Activated naive CD4-positive, alpha-beta T cell treated with anti-CD3 and anti-CD28 coated beads for 36 hours (primary cell): ENCODE measurements around the gene GRM7. TPM values are rescaled to one million over a fixed set of nuclear protein-coding genes. Genes with fewer than 3 reads are reported as not detected.
"Not testable (repeated sequence)": the region's sequence is repeated elsewhere in the genome, so short reads cannot be mapped to it uniquely, and the experiment has no call there.

Experiments used
- CTCF ChIA-PET: fragments of 350-600 bp; sonication (Branson Sonifier 250); formaldehyde crosslinking; loops from one replicate; lab custom pipeline; 2021; ENCODE audit warnings: antibody characterized with exemption; lab: Charles Lee
- DNase-seq: peaks from one replicate; pipeline ENCODE4 v3.0.0-alpha.2; 2020
- H3K27ac Mint-ChIP-seq: one replicate; pipeline ENCODE4 v1.8.0; 2021; ENCODE audit warnings: mild to moderate bottlenecking, mixed read lengths
- H3K27me3 Mint-ChIP-seq: one replicate; pipeline ENCODE4 v1.8.0; 2021; ENCODE audit warnings: low read depth, mixed read lengths
- H3K36me3 Mint-ChIP-seq: one replicate; pipeline ENCODE4 v1.8.0; 2021; ENCODE audit warnings: low read depth, mixed read lengths
- H3K4me1 Mint-ChIP-seq: one replicate; pipeline ENCODE4 v1.8.0; 2021; ENCODE audit warnings: low read depth, mixed read lengths
- H3K4me3 Mint-ChIP-seq: one replicate; pipeline ENCODE4 v1.8.0; 2021; ENCODE audit warnings: mild to moderate bottlenecking, moderate library complexity, mixed read lengths
- H3K9me3 Mint-ChIP-seq: one replicate; pipeline ENCODE4 v1.8.0; 2021; ENCODE audit warnings: mixed read lengths
- intact Hi-C: fragments of 100-400 bp; cut with micrococcal nuclease; formaldehyde crosslinking; loops from one replicate; pipeline ENCODE4 v1.15.1; 2023
- total RNA-seq, 2 experiments: library from RNA; stranded (reverse); gene quantifications; one replicate each; pipeline ENCODE4 v1.2.3, GENCODE V29; 2021

The GRM7 gene
- total RNA-seq, 2 experiments from 2014 or later: not detected

GRCh38 chr3:6878731-6879130 is 17.8 kb downstream of the GRM7 start:
- Mint-ChIP-seq H3K27ac (no peak overlapping the region), H3K27me3 (no peaks in the 10 kb centered on the region), H3K36me3 (no peaks in the 10 kb centered on the region), H3K4me1 (no peaks in the 10 kb centered on the region), H3K9me3 (no peaks in the 10 kb centered on the region), H3K4me3 (no peak overlapping the region)
- CTCF ChIA-PET: no interaction called here
- intact Hi-C loops: no loop called here
- no peak for DNase-seq

GRCh38 chr3:6912240-6912639 is 51.3 kb downstream of the GRM7 start:
- CTCF ChIA-PET: no interaction called here
- no peaks in the 10 kb centered on the region for H3K36me3 Mint-ChIP-seq
- intact Hi-C loops: no loop called here
- H3K4me3 Mint-ChIP-seq: no peak overlapping the region
- no peaks in the 10 kb centered on the region for H3K9me3 Mint-ChIP-seq
- H3K4me1 Mint-ChIP-seq: no peaks in the 10 kb centered on the region
- H3K27me3 Mint-ChIP-seq: no peaks in the 10 kb centered on the region
- DNase-seq: no peak
- no peak overlapping the region for H3K27ac Mint-ChIP-seq

- CTCF ChIA-PET: no interaction called here
- DNase-seq: no peak
- no peaks in the 10 kb centered on the region for H3K27me3 Mint-ChIP-seq
- intact Hi-C loops: no loop called here
- no peak overlapping the region for H3K4me3 Mint-ChIP-seq
- no peak overlapping the region for H3K27ac Mint-ChIP-seq
- no peaks in the 10 kb centered on the region for H3K36me3 Mint-ChIP-seq
- no peaks in the 10 kb centered on the region for H3K9me3 Mint-ChIP-seq
- no peaks in the 10 kb centered on the region for H3K4me1 Mint-ChIP-seq
Observed at GRCh38 chr3:6915898-6916297, 55.0 kb downstream of the GRM7 start.

- CTCF ChIA-PET: no interaction called here
- no peak overlapping the region for H3K4me3 Mint-ChIP-seq
- DNase-seq: no peak
- no peaks in the 10 kb centered on the region for H3K4me1 Mint-ChIP-seq
- intact Hi-C loops: no loop called here
- H3K9me3 Mint-ChIP-seq: no peaks in the 10 kb centered on the region
- no peaks in the 10 kb centered on the region for H3K36me3 Mint-ChIP-seq
- H3K27me3 Mint-ChIP-seq: no peaks in the 10 kb centered on the region
- no peak overlapping the region for H3K27ac Mint-ChIP-seq
Observed at GRCh38 chr3:6921066-6921465, 60.2 kb downstream of the GRM7 start.

GRCh38 chr3:6921876-6922275 is 61.0 kb downstream of the GRM7 start:
- CTCF ChIA-PET: no interaction called here
- Mint-ChIP-seq H3K27me3 (no peaks in the 10 kb centered on the region), H3K4me3 (no peak overlapping the region), H3K4me1 (no peaks in the 10 kb centered on the region), H3K27ac (no peak overlapping the region), H3K36me3 (no peaks in the 10 kb centered on the region), H3K9me3 (no peaks in the 10 kb centered on the region)
- intact Hi-C loops: no loop called here
- no peak for DNase-seq

GRCh38 chr3:6928064-6928463 is 67.1 kb downstream of the GRM7 start:
- Mint-ChIP-seq H3K27ac (no peak overlapping the region), H3K27me3 (no peaks in the 10 kb centered on the region), H3K4me1 (no peaks in the 10 kb centered on the region), H3K4me3 (no peak overlapping the region), H3K36me3 (no peaks in the 10 kb centered on the region), H3K9me3 (no peaks in the 10 kb centered on the region)
- intact Hi-C loops: no loop called here
- CTCF ChIA-PET: no interaction called here
- no peak for DNase-seq

- no peak for DNase-seq
- H3K4me3 Mint-ChIP-seq: no peak overlapping the region
- no peaks in the 10 kb centered on the region for H3K36me3 Mint-ChIP-seq
- H3K9me3 Mint-ChIP-seq: peaks cover 4% of the 10 kb centered on the region
- CTCF ChIA-PET: no interaction called here
- no peak overlapping the region for H3K27ac Mint-ChIP-seq
- H3K27me3 Mint-ChIP-seq: no peaks in the 10 kb centered on the region
- no peaks in the 10 kb centered on the region for H3K4me1 Mint-ChIP-seq
- intact Hi-C loops: no loop called here
Observed at GRCh38 chr3:6929918-6930317, 69.0 kb downstream of the GRM7 start.

- H3K36me3 Mint-ChIP-seq, intact Hi-C loops, H3K4me3 Mint-ChIP-seq, DNase-seq, H3K27me3 Mint-ChIP-seq, H3K27ac Mint-ChIP-seq, H3K4me1 Mint-ChIP-seq, CTCF ChIA-PET, H3K9me3 Mint-ChIP-seq: not testable (repeated sequence)
Observed at GRCh38 chr3:6935418-6935817, 74.5 kb downstream of the GRM7 start.

- Mint-ChIP-seq H3K27ac (no peak overlapping the region), H3K36me3 (no peaks in the 10 kb centered on the region), H3K4me1 (no peaks in the 10 kb centered on the region), H3K4me3 (no peak overlapping the region), H3K9me3 (peaks cover 10% of the 10 kb centered on the region), H3K27me3 (no peaks in the 10 kb centered on the region)
- intact Hi-C loops: no loop called here
- CTCF ChIA-PET: no interaction called here
- no peak for DNase-seq
Observed at GRCh38 chr3:6935970-6936369, 75.1 kb downstream of the GRM7 start.

- CTCF ChIA-PET: no interaction called here
- DNase-seq: no peak
- H3K27ac Mint-ChIP-seq: no peak overlapping the region
- intact Hi-C loops: no loop called here
- H3K27me3 Mint-ChIP-seq: no peaks in the 10 kb centered on the region
- H3K36me3 Mint-ChIP-seq: no peaks in the 10 kb centered on the region
- no peak overlapping the region for H3K4me3 Mint-ChIP-seq
- H3K4me1 Mint-ChIP-seq: no peaks in the 10 kb centered on the region
- H3K9me3 Mint-ChIP-seq: no peaks in the 10 kb centered on the region
Observed at GRCh38 chr3:6962801-6963200, 101.9 kb downstream of the GRM7 start.

- CTCF ChIA-PET: no interaction called here
- Mint-ChIP-seq H3K27ac (no peak overlapping the region), H3K36me3 (no peaks in the 10 kb centered on the region), H3K27me3 (no peaks in the 10 kb centered on the region), H3K4me3 (no peak overlapping the region), H3K9me3 (no peaks in the 10 kb centered on the region), H3K4me1 (no peaks in the 10 kb centered on the region)
- intact Hi-C loops: no loop called here
- DNase-seq: no peak
Observed at GRCh38 chr3:6965881-6966280, 105.0 kb downstream of the GRM7 start.

- H3K4me1 Mint-ChIP-seq: no peaks in the 10 kb centered on the region
- H3K27me3 Mint-ChIP-seq: no peaks in the 10 kb centered on the region
- CTCF ChIA-PET: interaction anchor here (0.6 kb wide), 1 partner anchor 678 kb away, joined by 3 read pairs; no protein-coding TSS in a partner anchor
- no peak overlapping the region for H3K4me3 Mint-ChIP-seq
- DNase-seq: no peak
- no peaks in the 10 kb centered on the region for H3K9me3 Mint-ChIP-seq
- H3K36me3 Mint-ChIP-seq: no peaks in the 10 kb centered on the region
- no peak overlapping the region for H3K27ac Mint-ChIP-seq
- intact Hi-C loops: no loop called here
Observed at GRCh38 chr3:6971933-6972332, 111.0 kb downstream of the GRM7 start.

GRCh38 chr3:6985848-6986247 is 124.9 kb downstream of the GRM7 start:
- intact Hi-C loops: no loop called here
- CTCF ChIA-PET: no interaction called here
- H3K4me3 Mint-ChIP-seq: no peak overlapping the region
- no peak for DNase-seq
- no peaks in the 10 kb centered on the region for H3K36me3 Mint-ChIP-seq
- no peaks in the 10 kb centered on the region for H3K4me1 Mint-ChIP-seq
- H3K27ac Mint-ChIP-seq: no peak overlapping the region
- peaks cover 2% of the 10 kb centered on the region for H3K9me3 Mint-ChIP-seq
- no peaks in the 10 kb centered on the region for H3K27me3 Mint-ChIP-seq
